Measurements from ENCODE around the gene DENND1B. TPM values are rescaled to one million over a fixed set of nuclear protein-coding genes. Genes with fewer than 3 reads are reported as not detected.

Gene DENND1B
- total RNA-seq, 1 experiment from 2014 or later, result 9.6 TPM

- no peak overlapping the region for H3K4me2 ChIP-seq (ENCODE audit: low read length)
- H3K27ac ChIP-seq (ENCODE audit: low read depth, low read length), result no peak overlapping the region
- H3K36me3 ChIP-seq (ENCODE audit: control insufficient read depth in 1 of 2, insufficient read depth in 2 of 2, low read length in 2 of 2), result no peaks in the 10 kb centered on the region
- no peak overlapping the region for H2AFZ ChIP-seq (ENCODE audit: low read depth, low read length, poor library complexity, severe bottlenecking)
- DNase-seq (ENCODE audit: low read depth, low spot score), result no peak
- H3K4me3 ChIP-seq (replicated peaks in 1 of 2; ENCODE audit: low read depth in 1 of 2, low read length in 2 of 2), result no peak overlapping the region
- RAD21 ChIA-PET (ENCODE audit: low non-redundant PET in 1 of 2, low total read pairs in 2 of 2, uncharacterized antibody in 2 of 2, unreplicated experiment in 2 of 2), result no interaction called here
- TF ChIP-seq ZNF274 (IDR thresholded peaks at IDR 0.05; ENCODE audit: low read depth, low read length) (no peak), CEBPB (IDR thresholded peaks at IDR 0.05; ENCODE audit: low read depth) (no peak), REST (IDR thresholded peaks at IDR 0.05; ENCODE audit: low read depth) (no peak), ZFX (IDR thresholded peaks at IDR 0.05) (no peak)
- no peaks in the 10 kb centered on the region for H4K20me1 ChIP-seq (ENCODE audit: insufficient read depth)
- no peaks in the 10 kb centered on the region for H3K27me3 ChIP-seq (ENCODE audit: insufficient read depth, low read length)
- no peaks in the 10 kb centered on the region for H3K9me3 ChIP-seq (ENCODE audit: control insufficient read depth in 1 of 2, insufficient read depth in 1 of 2, low read depth in 1 of 2, low read length in 2 of 2)
- no peak overlapping the region for H3K9ac ChIP-seq (ENCODE audit: low read length)
- no peaks in the 10 kb centered on the region for H3K9me2 ChIP-seq (ENCODE audit: insufficient read depth)
- POLR2A ChIA-PET, result no interaction called here
- BruUV-seq (replicated peaks), result no TSS peak
- H3K79me2 ChIP-seq (ENCODE audit: insufficient read depth, low read length), result no peaks in the 10 kb centered on the region
- no peaks in the 10 kb centered on the region for H3K4me1 ChIP-seq (ENCODE audit: control insufficient read depth in 1 of 2, insufficient read depth in 2 of 2, low read length in 2 of 2)
- intact Hi-C loops (cut with micrococcal nuclease), result no loop called here
- CTCF ChIA-PET, result no interaction called here
- ATAC-seq, result no peak
Observed at GRCh38 chr1:197683895-197684553, 91.3 kb downstream of the DENND1B start.

- Histone ChIP-seq H2AFZ (ENCODE audit: low read depth, low read length, poor library complexity, severe bottlenecking) (no peak overlapping the region), H3K27me3 (ENCODE audit: insufficient read depth, low read length) (no peaks in the 10 kb centered on the region), H3K9ac (ENCODE audit: low read length) (no peak overlapping the region), H3K9me2 (ENCODE audit: insufficient read depth) (no peaks in the 10 kb centered on the region), H3K4me1 (ENCODE audit: control insufficient read depth in 1 of 2, insufficient read depth in 2 of 2, low read length in 2 of 2) (no peaks in the 10 kb centered on the region), H3K36me3 (ENCODE audit: control insufficient read depth in 1 of 2, insufficient read depth in 2 of 2, low read length in 2 of 2) (no peaks in the 10 kb centered on the region), H3K9me3 (ENCODE audit: control insufficient read depth in 1 of 2, insufficient read depth in 1 of 2, low read depth in 1 of 2, low read length in 2 of 2) (no peaks in the 10 kb centered on the region), H3K27ac (ENCODE audit: low read depth, low read length) (no peak overlapping the region), H3K4me2 (ENCODE audit: low read length) (no peak overlapping the region), H3K4me3 (replicated peaks in 1 of 2; ENCODE audit: low read depth in 1 of 2, low read length in 2 of 2) (no peak overlapping the region), H3K79me2 (ENCODE audit: insufficient read depth, low read length) (no peaks in the 10 kb centered on the region), H4K20me1 (ENCODE audit: insufficient read depth) (no peaks in the 10 kb centered on the region)
- DNase-seq (ENCODE audit: low read depth, low spot score) (no peak), ATAC-seq (no peak)
- intact Hi-C loops (cut with micrococcal nuclease), result no loop called here
- ChIA-PET POLR2A (no interaction called here), CTCF (no interaction called here), RAD21 (ENCODE audit: low non-redundant PET in 1 of 2, low total read pairs in 2 of 2, uncharacterized antibody in 2 of 2, unreplicated experiment in 2 of 2) (no interaction called here)
- no TSS peak for BruUV-seq (replicated peaks)
- TF ChIP-seq EGR1 (IDR thresholded peaks at IDR 0.05; ENCODE audit: low read depth) (no peak), REST (IDR thresholded peaks at IDR 0.05; ENCODE audit: low read depth) (no peak)
Observed at GRCh38 chr1:197683280-197683679, 92.0 kb downstream of the DENND1B start.

Measured in HCT116 (cell line).